Measurements from ENCODE around the gene RFX5.
"Not testable (repeated sequence)": the region's sequence is repeated elsewhere in the genome, so short reads cannot be mapped to it uniquely, and the experiment has no call there.

RFX5 gene

DNA sequence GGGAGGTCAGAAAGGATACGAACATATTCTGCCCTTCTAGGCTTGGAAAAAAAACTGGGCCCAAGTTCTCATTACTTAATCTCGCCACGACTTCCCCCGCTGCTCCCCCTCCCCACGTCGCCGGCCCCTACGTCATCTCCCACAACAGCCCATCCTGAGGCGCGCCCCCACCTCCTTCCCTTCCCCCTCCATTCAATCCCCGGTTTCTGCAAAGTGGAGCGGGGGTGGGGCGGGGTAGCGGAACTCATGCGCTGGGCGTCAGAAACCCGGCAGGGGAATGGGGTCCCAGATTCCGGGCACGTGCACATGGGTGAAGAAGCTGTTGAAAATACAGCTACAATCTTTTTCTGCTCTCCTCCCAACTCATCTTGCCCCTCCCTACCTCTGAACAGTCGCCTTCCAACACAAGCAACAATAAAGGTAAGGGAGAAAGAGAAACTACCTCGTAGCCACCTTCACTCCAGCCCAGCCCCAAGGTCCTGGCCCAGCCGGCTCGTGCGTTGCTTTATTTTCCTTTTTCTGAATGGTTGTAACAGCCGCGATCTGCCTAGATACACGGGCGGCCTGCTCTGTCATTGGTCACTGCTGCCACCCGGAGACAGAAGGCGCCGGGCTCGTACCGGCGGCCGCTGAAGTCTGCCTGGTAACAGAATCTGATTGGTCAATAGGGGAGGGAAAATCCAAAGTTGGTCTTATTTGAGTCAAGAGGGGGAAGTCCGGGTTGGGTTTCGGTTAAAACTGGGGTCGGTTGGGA is at the start of gene RFX5:
Gene RFX5 (minus strand): TSS at position 484 of the 754 bp plus-strand sequence. CDS start 932 bp downstream, outside the sequence.
- DNase-seq: peak; percentile 98

DNA sequence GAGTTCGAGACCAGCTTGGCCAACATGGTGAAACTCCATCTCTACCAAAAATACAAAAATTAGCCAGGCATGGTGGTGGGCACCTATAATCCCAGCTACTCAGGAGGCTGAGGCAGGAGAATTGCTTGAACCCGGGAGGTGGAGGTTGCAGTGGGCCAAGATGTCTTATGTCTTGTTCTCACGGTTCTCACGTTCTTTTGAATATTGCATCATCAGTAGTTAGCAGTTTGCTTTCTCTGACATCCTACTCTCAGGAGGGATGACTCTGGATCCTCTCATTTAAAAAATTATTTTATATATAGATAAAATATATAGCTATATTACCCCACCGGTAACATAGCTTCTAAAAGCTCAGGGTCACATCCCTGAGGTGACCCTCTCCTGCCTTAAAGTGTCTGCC is 49.2 kb upstream of the RFX5 start:
- not testable (repeated sequence) for DNase-seq

DNA sequence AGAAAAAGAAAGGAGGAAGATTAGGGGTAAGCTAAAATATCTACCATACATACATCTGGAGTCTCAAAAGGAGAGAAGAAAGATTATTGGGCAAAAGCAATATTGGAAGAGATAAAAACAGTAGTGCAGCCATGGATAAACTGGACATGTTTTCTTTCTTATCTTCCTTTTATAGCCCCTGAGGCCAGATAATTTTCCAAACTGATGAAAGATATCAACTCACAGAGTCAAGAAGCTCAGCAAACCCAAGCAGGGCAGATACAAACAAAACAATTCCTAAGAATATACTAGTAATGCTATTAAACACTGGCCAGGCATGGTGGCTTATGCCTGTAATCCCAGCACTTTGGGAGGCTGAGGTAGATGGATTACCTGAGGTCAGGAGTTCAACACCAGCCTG is 46.5 kb upstream of the RFX5 start:
- DNase-seq: no peak

DNA sequence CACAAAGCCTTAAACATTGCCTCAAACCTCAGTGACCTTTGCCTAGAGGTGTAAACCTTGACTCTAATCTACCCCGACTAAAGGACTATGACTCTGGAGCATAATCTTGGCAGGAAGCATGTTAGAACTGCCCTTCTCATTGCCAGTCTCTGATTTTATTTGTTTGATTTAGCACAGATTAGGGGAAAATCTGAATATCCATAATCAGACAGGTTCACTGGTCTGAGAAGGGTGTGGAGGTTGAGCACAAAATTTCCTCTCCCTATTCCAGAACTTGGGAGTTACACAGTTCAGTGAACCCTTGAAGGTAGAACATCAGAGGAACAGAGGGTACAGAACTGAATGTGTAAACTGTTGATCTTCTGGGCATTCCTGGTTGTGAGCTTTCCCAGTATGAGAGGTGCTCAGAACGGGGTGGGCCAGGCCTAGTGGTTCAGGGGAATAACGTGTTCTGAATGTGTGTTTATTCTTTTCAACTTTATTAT is 44.1 kb upstream of the RFX5 start:
- DNase-seq: no peak

DNA sequence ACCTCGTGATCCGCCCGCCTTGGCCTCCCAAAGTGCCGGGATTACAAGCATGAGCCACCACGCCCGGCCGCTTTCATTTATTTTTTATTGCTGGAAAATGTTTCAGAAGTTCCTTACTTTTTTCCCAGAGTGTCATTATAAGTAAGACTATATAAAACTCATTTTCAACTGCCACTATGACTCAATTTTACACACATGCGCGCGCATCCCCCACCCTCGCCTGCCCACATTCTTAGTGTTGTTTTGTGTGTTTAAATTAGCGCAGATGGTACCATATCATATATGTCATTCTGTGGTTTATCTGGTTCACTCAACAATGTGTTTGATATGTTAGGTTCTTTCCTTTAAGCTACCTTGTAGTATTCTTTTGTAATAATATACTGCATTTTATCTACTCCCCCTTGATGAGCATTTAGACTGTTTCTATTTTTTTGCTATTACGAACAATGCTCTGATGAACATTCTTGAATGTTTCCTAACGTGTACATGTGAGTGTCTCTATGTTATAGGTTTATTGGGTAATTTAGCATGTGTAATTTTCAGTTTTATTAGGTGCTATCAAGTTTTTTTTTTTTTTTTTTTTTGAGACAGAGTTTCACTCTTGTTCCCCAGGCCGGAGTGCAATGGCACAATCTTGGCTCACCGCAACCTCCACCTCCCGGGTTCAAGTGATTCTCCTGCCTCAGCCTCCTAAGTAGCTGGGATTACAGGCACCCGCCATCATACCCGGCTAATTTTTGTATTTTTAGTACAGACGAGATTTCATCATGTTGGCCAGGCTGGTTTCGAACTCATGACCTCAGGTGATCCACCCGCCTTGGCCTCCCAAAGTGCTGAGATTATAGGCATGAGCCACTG is 43.4 kb upstream of the RFX5 start:
- DNase-seq: not testable (repeated sequence)

DNA sequence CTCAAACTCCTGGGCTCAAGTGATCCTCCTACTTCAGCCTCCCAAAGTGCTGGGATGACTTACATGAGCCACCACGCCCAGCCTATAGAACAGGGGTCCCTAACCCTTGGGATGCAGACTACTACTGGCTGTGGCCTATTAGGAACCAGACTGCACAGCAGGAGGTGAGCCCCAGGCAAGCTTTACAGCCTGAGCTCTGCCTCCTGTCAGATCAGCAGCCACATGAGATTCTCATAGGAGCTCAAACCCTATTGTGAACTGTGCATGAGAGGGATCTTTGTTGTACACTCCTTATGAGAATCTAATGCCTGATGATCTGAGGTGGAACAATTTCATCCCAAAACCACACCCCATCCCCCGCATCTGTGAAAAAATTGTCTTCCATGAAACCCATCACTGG is 39.0 kb upstream of the RFX5 start:
- no peak for DNase-seq

DNA sequence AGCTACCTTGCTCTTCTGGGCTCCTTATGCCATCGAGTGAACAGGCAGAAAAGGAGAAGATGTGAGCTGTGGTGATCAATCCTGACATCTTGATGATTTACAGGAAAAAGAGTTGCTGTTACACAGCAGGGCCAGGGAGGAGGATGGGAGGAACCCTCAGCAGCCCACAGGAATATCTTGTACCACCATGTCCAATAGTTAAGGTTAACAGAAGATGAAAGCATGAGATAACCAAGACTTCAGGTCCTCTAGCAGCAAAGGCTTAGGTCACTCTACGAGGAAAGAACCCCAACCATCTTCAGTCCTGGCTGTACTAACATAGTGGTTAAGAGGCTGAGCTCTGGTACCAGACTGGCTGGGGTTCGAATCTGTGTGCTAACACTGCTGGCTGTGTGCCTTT is 37.5 kb upstream of the RFX5 start:
- DNase-seq: no peak

DNA sequence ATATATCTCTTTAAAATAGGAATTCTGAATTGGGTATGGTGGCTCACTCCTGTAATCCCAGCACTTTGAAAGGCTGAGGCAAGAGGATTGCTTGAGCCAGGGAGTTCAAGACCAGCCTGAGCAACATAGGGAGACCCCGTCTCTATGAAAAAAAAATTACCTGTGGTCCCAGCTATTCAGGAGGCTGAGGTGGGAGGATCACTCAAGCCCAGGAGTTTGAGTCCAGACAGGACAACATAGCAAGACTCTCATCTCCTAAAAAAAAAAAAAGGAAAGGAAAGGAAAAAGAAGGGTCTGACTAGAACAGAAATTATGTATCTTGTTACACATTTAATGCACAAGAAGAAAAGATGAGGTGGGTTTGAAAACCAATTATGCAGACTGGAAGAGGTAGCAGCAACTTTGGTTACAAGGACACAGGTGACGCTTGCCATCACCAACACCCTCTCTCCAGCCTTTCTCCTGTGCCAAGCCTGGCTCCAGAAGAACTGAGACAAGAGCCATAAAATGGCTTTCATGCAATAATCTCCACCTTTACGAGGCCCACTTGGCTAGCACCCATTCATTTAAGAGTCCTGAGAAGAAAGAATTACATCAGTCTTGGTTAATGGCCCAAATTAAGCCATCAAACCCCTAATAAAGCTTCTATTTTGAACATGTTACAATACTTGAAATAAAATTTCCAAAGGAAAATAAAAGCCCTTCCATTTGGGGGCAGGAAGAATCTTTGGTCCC is 30.3 kb upstream of the RFX5 start:
- DNase-seq: no peak

DNA sequence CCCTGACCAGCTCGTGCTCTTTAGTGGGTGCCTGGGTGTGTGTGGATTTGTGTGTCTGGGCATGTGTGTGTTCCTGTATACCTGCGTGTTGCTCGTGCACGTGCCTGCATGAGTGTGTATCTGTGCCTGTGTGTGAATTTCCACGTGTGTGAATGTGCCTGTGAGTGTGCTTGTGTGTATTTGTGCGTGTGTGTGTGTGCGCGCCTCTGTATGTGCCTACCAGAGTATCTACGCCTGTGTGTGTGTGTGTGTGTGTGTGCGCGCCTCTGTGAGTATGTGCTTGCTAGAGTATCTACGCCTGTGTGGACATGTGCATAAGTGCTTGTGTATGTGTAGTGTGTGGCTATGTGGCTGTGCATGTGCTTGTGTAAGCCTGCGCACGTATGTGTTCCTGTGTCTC is 26.1 kb upstream of the RFX5 start:
- DNase-seq: no peak

DNA sequence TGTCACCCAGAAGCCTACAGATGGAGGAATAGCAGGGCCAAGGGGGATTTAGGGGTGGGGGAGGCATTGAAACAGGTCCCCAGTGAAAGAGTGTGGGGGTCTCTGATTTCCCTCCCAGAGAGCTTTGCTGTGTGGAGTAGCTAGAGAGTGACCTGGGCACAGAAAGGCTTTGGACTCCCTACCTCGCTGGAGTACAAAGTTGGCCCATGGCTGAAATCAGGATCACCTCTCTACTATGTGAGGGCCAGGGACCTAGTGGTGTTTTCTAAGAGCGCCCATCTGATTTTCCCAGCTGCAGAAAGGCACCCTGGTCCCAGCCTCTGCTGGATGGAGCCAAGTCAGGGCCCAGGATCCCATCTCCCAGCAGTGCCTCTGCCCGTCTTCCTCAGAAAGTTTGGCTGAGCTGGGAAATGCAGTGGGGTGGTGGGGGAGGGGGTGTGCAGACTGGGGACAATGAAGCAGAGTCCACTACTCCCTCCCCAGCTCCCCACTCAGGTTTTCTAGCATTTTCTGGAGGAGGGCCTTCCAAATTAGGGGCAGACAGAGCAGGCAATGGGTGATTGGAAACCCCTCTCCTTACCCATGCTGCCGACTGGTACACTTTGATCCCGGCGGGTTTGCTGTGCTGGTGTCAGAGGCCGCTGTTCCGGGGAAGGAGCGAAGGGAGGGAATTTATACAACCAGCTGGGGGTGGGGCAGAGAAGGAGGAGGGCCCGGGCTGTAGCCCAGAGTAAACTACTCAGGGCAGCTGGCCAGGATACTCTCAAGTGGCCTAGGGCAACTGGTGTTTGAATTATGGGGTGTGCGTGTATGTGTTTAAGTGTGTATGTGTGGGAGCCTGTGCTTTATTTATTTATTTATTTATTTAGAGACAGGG is 25.2 kb upstream of the RFX5 start, which contains the start of gene SELENBP1:
Gene SELENBP1 (minus strand): TSS at position 648 of the 877 bp plus-strand sequence. CDS start 64 bp downstream, at position 584.
- DNase-seq: peak; percentile 34

DNA sequence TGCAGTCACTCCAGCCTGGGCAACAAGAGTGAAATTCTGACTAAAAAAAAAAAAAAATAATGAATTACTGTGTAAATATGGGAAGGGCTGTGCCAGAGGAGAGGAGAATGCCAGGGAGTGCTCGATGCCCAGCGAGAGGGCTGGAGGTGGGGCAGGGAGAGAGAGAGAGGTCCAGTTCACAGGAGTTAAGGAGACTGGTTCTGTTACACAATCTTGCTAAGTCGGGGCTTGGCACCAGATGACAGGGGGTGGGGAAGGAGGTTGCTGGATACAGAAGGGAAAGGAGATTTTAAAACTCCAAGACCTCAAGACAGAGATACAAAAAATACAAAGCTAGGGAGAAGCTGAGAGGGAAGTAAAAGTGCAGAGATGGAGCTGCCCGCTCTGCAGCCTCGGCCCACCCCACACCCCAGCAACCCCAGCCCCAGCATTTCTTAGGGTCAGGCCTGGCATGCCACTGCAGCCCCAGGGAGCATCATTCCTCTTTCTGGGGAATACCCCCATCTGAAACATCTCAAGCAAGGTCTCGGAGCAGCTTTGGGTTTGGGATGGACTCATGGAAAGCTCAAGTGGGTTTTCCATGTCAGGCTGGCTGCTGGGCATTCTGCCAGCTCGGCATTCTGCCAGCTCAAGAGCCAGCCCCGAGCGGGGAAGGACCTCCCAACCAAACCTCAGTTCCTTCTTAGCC is 24.5 kb upstream of the RFX5 start:
- DNase-seq: peak; percentile 47

DNA sequence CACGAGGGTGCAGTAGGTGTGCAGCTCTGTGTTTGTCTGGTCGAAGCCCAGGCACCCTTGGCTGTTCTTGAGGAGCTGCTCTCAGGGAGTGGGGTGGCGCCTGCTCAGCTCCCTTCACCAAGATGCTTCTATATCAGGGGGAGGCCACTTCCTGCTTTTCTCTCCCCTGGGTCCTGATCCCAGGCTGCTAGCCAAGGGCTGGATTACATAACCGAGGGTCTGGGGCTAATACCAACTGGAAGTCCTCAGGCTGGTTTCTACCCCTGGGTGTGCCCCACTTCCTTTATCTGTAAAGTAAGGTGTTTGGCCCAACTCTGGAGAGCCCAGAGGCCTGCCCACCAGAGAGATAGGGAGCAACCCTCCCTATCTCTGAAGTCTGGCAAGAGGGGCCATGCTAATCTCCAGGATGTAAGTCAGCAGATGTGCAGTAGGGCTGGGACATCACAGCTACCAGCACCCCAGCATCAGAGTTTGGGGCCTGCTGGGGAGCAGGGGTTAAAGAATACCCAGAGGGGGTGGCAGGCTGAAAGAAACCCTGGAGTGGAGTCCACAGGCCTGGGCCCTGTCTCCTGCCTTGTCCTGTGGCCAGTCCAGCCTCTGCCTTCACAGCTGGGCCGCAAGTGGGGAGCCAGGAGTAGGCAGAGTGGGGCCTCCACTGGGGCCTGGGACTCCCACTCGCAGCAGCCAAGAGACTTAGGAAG is 23.3 kb upstream of the RFX5 start:
- no peak for DNase-seq

DNA sequence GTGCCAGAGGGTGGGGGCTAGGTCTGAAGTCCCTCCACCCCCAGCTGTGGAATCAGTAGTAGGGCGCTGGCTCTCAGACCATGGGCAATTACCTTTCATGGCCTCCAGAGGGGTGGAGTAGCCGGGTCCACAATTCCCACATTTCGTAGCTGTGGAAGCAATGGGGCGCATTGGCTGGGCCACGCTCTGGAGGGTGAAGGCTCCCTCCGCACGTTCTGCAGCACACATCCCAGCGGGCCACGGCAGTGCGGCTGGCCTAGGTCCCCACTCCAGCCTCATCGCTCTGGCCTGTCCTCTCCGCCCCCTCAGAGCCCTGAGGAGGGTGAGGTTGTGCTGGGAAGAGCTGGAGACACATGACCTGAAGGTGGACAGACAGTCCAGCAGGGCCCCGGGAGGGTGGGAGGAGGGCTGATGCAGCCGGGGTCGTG is 22.6 kb upstream of the RFX5 start:
- DNase-seq: no peak

DNA sequence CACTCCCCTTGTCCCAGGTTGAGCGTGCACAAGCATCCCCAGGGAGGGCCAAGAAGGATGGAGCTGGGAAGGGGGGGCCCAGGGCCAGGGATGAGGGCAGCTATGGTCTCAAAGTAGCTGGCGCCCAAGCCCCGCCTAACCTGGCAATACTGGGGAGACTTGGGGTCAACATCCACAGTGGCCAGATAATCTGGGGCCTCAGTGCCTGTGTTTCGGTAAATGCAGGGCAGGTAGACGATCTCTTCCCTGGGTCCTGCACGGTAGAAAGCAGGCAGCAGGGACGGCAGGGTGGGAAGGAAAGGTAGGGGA is 22.2 kb upstream of the RFX5 start:
- DNase-seq: no peak

DNA sequence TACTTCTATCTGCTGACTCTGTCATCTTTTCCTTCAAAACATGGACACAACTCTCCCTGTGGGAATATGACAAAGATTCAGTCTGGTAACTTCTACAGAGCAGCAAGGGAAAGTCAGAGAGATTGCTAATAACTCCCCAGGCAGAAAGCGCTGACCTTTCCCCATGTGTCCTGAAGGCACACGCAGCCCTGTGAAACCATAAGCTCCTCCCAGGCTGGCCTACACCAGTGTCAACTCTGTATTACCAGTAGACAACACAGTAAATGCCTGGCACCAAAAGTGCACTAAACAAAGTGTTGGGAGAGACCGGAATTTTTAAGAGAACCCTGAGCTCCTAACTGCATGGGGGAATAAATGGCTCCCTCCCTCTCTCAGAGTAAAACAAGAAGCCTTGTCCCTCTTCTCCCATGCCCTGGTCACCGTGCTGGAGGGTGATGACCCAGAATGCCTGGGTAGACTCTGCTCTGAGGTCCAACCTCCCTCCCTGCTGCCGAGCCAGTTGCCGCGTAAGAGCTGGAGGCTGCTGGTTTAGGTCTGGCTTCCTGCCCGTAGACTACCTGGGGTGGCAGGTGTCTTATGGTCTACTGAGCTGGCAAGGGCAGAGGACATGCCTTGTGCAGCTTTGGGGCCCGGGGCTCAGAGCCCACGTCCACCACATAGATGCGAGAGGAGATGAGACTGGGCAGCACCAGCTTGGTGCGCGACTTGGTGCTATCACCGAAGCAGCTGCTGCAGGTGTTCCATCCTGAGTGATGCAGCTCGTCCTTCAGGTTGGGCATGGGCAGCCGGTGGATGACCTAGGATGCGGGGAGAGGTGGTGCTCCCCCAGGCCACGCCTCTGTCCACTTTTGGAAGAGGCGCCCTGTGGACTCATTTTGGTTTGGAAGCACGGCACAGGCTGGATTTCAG is 21.6 kb upstream of the RFX5 start:
- no peak for DNase-seq

DNA sequence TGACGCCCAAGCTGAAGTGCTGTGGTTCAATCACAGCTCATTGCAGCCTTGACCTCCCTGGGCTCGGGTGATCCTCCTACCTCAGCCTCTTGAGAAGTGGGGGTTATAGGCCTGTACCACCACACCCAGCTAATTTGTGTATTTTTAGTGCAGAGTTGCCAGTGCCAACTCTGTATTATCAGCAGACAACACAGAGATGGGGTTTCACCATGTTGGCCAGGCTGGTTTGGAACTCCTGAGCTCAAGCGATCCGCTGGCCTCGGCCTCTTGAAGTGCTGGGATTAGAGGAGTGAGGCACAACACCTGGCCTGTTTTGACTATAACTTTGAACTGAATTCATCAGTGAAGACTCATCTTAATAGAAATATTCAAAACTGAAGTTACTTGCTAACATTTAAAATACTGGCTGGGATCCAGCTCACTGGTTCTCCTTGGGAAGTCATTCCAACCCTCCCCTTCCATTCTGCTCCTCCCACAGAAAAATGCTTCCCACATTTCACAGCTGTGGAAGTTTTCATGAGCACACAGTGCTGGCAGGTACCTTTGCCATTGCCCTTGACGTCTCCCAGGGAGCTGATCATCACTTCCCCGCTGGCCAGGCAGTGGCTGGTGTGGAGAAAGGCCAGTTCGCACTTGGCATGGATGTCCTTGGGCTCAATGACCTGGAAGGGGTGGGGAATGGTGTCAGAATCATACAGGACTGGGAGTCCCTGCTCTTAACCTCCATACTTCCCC is 20.8 kb upstream of the RFX5 start:
- no peak for DNase-seq

DNA sequence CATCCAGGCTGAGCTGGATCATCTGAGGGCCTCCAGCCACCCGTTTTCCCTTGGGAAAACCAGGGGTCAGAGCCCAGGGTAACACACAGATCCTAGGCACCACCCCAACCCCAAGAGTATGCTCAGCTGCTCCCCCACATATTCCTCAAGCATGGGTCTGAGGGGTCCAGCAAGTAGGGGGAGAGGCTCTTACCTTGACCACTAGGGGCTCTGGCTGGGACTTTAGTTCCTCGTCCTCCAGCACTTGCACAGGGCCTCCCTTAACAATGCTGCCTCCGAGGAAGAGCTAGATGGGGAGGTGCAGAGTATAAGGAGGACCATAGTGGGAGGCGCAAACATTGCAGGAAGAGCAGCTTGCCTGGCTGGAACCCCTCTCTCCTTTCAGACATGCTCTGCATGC is 17.9 kb upstream of the RFX5 start:
- no peak for DNase-seq

DNA sequence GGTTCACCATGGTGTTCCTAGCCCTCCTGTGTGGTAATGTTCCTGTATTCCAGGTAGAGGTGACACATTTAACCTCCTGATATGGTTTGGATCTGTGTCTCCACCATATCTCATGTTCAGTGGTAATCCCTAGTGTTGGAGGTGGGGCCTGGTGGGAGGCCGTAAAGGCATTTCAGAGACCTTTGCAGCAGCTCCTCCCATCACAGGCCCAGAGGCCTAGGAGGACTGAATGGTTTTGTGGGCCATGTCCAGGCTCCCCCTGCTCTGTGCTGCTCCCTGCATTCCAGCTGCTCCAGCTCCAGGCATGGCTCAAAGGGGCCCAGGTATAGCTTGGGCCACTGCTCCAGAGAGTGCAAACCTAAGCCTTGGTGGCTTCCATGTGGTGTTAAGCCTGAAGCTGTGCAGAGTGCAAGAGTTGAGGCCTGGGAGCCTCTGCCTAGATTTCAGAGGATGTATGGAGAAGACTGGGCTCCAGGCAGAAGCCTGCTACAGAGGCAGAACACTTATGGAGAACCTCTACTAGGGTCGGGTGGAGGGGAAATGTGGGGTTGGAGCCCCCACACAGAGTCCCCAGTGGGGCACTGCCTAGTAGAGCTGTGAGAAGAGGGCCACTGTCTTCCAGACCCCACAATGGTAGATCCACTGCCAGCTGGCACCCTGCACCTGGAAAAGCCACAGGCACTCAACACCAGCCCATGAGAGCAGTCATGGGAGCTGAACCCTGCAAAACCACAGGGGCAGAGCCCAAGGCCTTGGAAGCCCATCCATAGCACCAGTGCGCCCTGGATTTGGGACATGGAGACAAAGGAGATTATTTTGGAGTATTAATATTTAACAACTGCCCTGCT is 15.5 kb upstream of the RFX5 start:
- DNase-seq: no peak
